ENCODE data around the gene KRT72.

DNA sequence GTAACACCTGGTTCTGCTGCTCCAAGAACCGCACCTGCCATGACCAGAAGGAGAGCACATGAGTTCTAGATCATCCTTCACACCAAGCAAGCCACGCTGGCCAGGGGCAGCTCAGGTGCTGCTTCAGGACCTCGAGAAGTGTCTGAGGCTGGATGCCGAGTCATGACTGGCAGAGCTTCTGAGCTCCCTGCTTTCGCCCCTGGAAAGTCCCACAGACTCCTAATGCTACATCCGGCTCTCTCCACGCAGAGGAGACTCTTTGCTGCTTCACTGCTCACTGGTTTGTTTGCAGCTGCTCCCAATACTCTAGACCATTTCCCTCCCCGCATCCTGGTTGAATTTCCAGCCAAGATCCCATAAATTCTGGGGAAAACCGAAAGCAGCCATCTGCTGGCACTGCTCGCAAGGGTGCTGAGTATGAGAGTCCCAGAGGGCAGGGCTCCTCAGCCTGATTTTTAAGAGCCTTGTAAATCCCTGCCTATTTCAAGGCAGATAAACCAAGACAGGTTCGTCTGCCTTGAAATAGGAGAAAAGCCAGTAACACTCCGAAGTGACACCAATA, 49.3 kb upstream of the KRT72 start:
- TF ChIP-seq EGR1 (IDR thresholded peaks at IDR 0.05): no peak
- no peak for TF ChIP-seq YY1 (IDR thresholded peaks at IDR 0.05; ENCODE audit: low read depth)
- TF ChIP-seq EP300 (IDR thresholded peaks at IDR 0.05; ENCODE audit: borderline replicate concordance): no peak
- TF ChIP-seq, protein P1, sequence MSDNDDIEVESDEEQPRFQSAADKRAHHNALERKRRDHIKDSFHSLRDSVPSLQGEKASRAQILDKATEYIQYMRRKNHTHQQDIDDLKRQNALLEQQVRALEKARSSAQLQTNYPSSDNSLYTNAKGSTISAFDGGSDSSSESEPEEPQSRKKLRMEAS (IDR thresholded peaks at IDR 0.05): no peak
- no peak for TF ChIP-seq RAD21 (IDR thresholded peaks at IDR 0.05; ENCODE audit: low read depth)
- TF ChIP-seq REST (IDR thresholded peaks at IDR 0.05; ENCODE audit: low read depth): no peak
- no peak for TF ChIP-seq TAF1 (IDR thresholded peaks at IDR 0.05; ENCODE audit: low read depth)
